GM15510 (cell line): ENCODE data around the gene PRKN.

ENCODE experiments used
- POLR2A ChIP-seq: IDR thresholded peaks from 3 replicates; pipeline ENCODE4 v1.6.1; 2011; ENCODE audit warnings: borderline replicate concordance; ENCODE audit not compliant: insufficient read length; ENCODE audit errors: extremely low read depth

Gene PRKN

DNA sequence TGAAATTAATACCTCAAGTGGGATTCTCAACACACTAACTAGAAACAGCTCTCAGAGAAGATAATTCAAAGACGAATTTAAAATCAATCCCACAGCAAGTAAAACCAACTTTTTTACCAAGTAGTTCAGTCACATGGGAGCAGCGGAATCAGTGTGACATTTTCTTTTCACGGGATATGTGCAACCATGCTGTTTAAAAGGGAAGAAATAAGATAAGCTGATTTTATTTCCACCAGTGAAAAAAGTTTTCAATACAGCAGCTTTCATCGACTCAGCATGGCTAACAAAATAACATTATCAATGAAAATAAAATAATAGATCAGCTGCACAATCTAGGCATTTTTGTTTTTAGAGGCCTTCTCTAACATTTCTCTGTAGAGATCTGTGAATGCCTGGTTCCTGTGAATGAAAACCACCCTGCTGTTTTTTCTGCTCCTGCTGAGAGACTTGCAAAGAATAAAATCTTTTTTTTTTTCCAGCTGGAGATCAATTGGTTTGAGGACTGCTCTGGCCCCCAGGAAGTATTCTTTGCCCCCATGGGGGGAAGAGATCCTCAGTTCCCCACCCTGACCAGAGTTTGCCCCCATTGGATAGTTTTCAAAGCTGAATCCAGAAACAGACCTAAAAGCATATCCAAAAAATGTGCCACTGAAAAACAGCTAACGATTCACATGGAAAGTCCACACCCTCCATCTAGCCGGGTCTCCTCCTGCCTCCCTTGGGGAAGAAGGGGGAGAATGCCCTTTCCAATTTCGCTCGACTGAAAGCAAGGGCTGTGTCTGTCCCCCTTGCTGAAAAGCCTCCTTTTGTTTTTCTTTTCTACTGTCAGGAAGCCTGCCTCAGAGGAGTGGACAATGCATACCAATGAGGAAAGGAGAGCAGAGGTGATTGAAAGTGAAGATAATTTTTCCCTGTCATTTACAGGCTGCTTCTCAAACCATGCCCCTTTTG lies 317.6 kb downstream of the PRKN start:
- TF ChIP-seq POLR2A, result no peak

GRCh38 chr6:162408826-162409535 lies 318.6 kb downstream of the PRKN start:
- no peak for TF ChIP-seq POLR2A

GRCh38 chr6:162404951-162405350 lies 322.6 kb downstream of the PRKN start:
- no peak for TF ChIP-seq POLR2A

GRCh38 chr6:162403031-162403430 lies 324.5 kb downstream of the PRKN start:
- no peak for TF ChIP-seq POLR2A

DNA sequence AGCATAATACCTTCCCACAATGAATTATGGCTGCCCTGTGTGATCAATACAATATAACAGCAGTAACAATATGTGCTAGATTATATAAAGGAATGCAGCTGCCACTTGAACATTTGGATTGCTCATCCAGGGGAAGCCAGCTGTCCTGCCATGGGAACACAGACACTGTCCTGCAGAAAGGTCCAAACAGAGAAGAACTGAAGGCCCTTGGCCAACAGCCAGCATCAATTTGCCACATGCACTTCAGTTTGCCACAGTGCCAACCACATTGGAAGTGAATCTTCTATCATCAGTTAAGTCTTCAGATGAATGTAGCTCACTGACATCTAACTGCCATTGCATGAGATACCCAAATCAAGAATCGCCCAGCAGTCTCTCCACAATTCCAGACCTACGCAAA lies 332.4 kb downstream of the PRKN start:
- TF ChIP-seq POLR2A, result no peak

DNA sequence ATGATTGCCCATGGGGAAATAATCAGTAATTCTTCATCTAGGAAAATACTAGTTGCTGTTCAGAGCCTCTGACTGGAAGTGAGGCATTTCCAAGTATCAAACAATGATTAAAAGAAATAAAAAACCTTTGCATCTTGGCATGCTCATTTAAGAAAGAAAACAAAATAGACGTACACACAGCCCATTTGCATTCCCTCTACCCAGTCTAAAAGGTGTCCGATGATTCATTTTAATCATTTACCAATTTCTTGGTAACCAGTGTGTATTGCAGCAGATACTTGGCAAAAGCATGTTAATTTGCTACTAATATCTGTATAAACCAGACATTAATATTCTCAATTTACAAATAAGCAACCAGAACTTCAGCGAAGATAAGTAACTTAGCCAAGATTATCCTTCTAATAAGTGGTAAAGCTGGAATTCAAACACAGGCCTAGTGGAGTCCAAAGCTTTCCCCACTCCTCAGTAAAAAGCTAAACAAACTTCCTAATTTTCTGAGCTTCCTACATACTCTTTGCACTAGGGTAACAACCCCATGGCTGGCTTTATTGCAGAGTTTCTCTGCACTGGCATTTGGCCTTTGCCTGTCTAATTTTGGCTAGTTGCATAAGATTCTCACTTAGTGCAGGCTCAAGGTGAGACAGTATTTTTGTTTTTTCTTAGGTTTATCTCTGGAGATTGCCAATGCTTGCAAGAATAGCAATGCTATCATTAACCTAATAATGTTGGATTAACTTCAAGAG lies 338.1 kb downstream of the PRKN start:
- no peak for TF ChIP-seq POLR2A

DNA sequence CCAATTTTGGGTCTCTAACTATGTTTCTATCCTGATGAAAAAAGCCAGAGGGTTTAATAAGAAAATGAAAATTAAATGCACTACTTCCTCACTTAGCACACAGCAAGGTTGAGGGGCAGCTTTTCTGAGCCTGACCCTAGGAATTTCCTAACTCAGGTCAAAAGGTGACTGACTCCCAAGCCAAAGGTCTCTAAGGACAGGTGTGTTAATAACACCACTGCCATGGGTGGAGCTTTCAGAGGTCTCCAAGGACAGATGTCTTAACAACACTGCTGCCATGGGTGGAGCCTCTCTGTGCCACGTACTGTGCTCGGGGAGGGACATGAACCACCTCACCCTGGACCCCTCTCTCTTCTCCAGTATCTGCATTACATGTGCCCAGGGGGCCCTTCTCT lies 339.2 kb downstream of the PRKN start:
- TF ChIP-seq POLR2A, result no peak

- TF ChIP-seq POLR2A, result no peak
Measured at GRCh38 chr6:162387718-162388382, 339.7 kb downstream of the PRKN start.

- TF ChIP-seq POLR2A, result no peak
Measured at GRCh38 chr6:162385980-162386379, 341.6 kb downstream of the PRKN start.

DNA sequence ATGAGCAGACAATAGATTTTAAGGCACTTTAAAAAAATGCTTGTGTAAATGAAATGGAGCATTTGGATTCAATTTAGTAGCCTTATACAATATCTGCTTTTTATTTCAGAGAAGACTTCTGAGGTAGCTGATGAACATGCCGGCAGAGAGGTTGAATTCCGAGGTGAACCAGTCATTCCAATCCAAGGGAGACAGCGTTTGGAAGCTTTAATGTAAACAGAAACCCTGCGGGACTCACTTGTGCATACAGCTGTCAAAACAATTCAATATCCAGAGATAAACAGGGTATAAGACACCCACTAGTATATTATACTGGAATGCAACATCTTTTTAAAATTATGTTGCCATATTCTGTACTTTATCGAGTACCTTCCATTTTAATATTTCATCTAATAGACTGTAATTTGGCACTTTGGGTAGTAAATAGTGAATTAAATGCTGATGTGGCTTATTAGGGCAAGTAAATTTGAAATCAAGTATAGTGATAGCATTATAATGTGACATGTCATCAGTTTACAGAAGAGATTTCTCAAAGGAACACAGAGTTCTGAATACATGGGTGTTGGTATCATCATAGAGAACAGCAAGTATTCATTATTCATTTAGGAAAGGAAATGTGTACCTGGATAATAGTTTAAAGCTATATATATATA lies 347.7 kb downstream of the PRKN start:
- no peak for TF ChIP-seq POLR2A

DNA sequence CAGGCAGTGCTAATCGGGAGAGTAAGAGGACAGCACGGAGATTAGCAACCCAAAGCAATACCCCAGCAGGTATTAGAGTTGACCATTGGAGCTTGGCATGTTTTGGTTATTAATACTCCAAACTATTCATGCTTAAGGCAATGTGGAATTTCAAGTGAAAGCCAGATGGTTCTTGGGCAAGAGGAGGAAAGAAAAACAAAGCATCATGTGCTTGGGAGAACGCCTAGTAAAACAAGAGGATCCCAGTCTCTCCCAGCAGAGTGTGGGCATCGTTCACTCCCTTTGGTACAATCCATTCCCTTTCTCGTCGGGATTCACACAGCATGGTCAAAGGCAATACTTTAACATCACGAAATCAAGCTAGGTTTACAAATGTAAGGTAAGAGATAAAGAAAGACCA lies 349.8 kb downstream of the PRKN start:
- TF ChIP-seq POLR2A, result no peak

DNA sequence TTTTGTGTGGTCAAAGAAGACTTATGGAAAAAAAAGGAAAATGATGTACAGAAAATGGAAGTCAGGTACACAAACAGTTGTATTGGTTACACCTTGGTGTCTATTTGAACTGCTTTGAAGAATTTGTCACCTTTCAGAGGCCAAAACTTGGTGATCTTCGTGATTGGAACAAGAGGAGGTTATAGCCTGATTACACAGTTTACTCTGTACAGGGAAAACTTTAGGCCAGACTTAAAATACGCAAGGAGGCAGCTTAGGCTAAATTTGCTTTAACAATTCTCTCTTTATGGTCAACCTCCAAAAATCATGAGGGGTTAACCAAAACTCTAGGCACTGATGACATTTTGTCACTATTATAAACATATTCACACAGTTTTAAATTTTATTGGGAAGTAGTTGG lies 353.7 kb downstream of the PRKN start:
- no peak for TF ChIP-seq POLR2A

- TF ChIP-seq POLR2A, result no peak
Measured at GRCh38 chr6:162373192-162373591, 354.4 kb downstream of the PRKN start.

GRCh38 chr6:162372106-162372505 lies 355.5 kb downstream of the PRKN start:
- TF ChIP-seq POLR2A, result no peak
